KOPT-K1 (cell line): ENCODE measurements around the gene PTPRO.
A peak's percentile ranks its signal among the peaks of the same experiment; 100 is the strongest.

Experiments
- H3K27ac ChIP-seq: fragments of 200-600 bp; sonication (generic); 2 replicates; pipeline ENCODE4 v1.5.1; 2016; ENCODE audit warnings: antibody characterized with exemption, mild to moderate bottlenecking, low read depth, low read length; ENCODE audit not compliant: poor library complexity, severe bottlenecking
- H3K36me3 ChIP-seq: fragments of 200-600 bp; sonication (generic); 2 replicates; pipeline ENCODE4 v1.5.1; 2017; ENCODE audit warnings: antibody characterized with exemption, mild to moderate bottlenecking, low read length, moderate library complexity; ENCODE audit not compliant: insufficient read depth
- H3K9me3 ChIP-seq: fragments of 200-600 bp; sonication (generic); 2 replicates; pipeline ENCODE4 v1.5.1; 2017; ENCODE audit warnings: antibody characterized with exemption, low read length, mild to moderate bottlenecking; ENCODE audit not compliant: insufficient read depth, poor library complexity, severe bottlenecking

PTPRO gene

GRCh38 chr12:15538881-15539280, 216.6 kb downstream of the PTPRO start:
- Histone ChIP-seq H3K27ac (no peak overlapping the region), H3K36me3 (no peaks in the 10 kb centered on the region), H3K9me3 (no peaks in the 10 kb centered on the region)

GRCh38 chr12:15540005-15540404, 217.7 kb downstream of the PTPRO start:
- no peaks in the 10 kb centered on the region for H3K9me3 ChIP-seq
- H3K27ac ChIP-seq = no peak overlapping the region
- H3K36me3 ChIP-seq = no peaks in the 10 kb centered on the region

GRCh38 chr12:15540469-15540872, 218.2 kb downstream of the PTPRO start:
- no peaks in the 10 kb centered on the region for H3K9me3 ChIP-seq
- H3K36me3 ChIP-seq = no peaks in the 10 kb centered on the region
- H3K27ac ChIP-seq = no peak overlapping the region

- H3K27ac ChIP-seq = no peak overlapping the region
- no peaks in the 10 kb centered on the region for H3K9me3 ChIP-seq
- H3K36me3 ChIP-seq = no peaks in the 10 kb centered on the region
These were observed 219.8 kb downstream of the PTPRO start for GRCh38 chr12:15541996-15542631.

- Histone ChIP-seq H3K9me3 (no peaks in the 10 kb centered on the region), H3K36me3 (no peaks in the 10 kb centered on the region), H3K27ac (no peak overlapping the region)
These were observed 221.0 kb downstream of the PTPRO start for GRCh38 chr12:15543347-15543746.

- Histone ChIP-seq H3K36me3 (no peaks in the 10 kb centered on the region), H3K27ac (no peak overlapping the region), H3K9me3 (no peaks in the 10 kb centered on the region)
These were observed 222.3 kb downstream of the PTPRO start for GRCh38 chr12:15544589-15544988.

GRCh38 chr12:15545334-15545733, 223.0 kb downstream of the PTPRO start:
- H3K36me3 ChIP-seq = no peaks in the 10 kb centered on the region

GRCh38 chr12:15546102-15546701, 223.9 kb downstream of the PTPRO start:
- H3K9me3 ChIP-seq = no peaks in the 10 kb centered on the region
- H3K27ac ChIP-seq = no peak overlapping the region
- no peaks in the 10 kb centered on the region for H3K36me3 ChIP-seq

More at GRCh38 chr12:15545334-15545733, 223.0 kb downstream of the PTPRO start:
- no peak overlapping the region for H3K27ac ChIP-seq
- H3K9me3 ChIP-seq = no peaks in the 10 kb centered on the region

- Histone ChIP-seq H3K9me3 (no peaks in the 10 kb centered on the region), H3K36me3 (no peaks in the 10 kb centered on the region), H3K27ac (no peak overlapping the region)
These were observed 224.8 kb downstream of the PTPRO start for GRCh38 chr12:15547063-15547462.

GRCh38 chr12:15547691-15548090, 225.4 kb downstream of the PTPRO start:
- H3K27ac ChIP-seq = no peak overlapping the region
- H3K36me3 ChIP-seq = no peaks in the 10 kb centered on the region
- H3K9me3 ChIP-seq = no peaks in the 10 kb centered on the region

- Histone ChIP-seq H3K36me3 (no peaks in the 10 kb centered on the region), H3K27ac (no peak overlapping the region), H3K9me3 (no peaks in the 10 kb centered on the region)
These were observed 228.5 kb downstream of the PTPRO start for GRCh38 chr12:15550793-15551192.

GRCh38 chr12:15555446-15555845, 233.1 kb downstream of the PTPRO start:
- H3K36me3 ChIP-seq = no peaks in the 10 kb centered on the region
- H3K9me3 ChIP-seq = no peaks in the 10 kb centered on the region
- no peak overlapping the region for H3K27ac ChIP-seq

GRCh38 chr12:15556411-15557102, 234.2 kb downstream of the PTPRO start:
- no peaks in the 10 kb centered on the region for H3K36me3 ChIP-seq
- H3K9me3 ChIP-seq = no peaks in the 10 kb centered on the region

GRCh38 chr12:15558915-15559528, 236.7 kb downstream of the PTPRO start:
- H3K27ac ChIP-seq = no peak overlapping the region
- no peaks in the 10 kb centered on the region for H3K36me3 ChIP-seq

More at GRCh38 chr12:15556411-15557102, 234.2 kb downstream of the PTPRO start:
- no peak overlapping the region for H3K27ac ChIP-seq

GRCh38 chr12:15561396-15561795, 239.1 kb downstream of the PTPRO start:
- H3K27ac ChIP-seq = peak overlapping the region; percentile 47
- H3K9me3 ChIP-seq = no peaks in the 10 kb centered on the region
- no peaks in the 10 kb centered on the region for H3K36me3 ChIP-seq

More at GRCh38 chr12:15558915-15559528, 236.7 kb downstream of the PTPRO start:
- no peaks in the 10 kb centered on the region for H3K9me3 ChIP-seq
